Esophagus muscularis mucosa (tissue), 4 donors: ENCODE data around the gene COPS7B. TPM values are rescaled to one million over a fixed set of nuclear protein-coding genes. Genes with fewer than 3 reads are reported as not detected.

Experiments used
- DNase-seq: peaks from one replicate; pipeline ENCODE4 v3.0.0-alpha.2; 2017; ENCODE audit errors: extremely low spot score
- H3K27ac ChIP-seq, 4 donors: fragments of 200-600 bp; sonication (generic); replicated peaks in 1 of 4; 1 replicate in 3 of 4; 2 replicates in 1 of 4; pipeline ENCODE4 v1.5.1; 2016 to 2019; ENCODE audit warnings: mild to moderate bottlenecking in 1 of 4
- H3K27me3 ChIP-seq, 4 donors: fragments of 200-600 bp; sonication (generic); one replicate each; pipeline versions ENCODE4 v1.5.1 to v1.6.0; 2016 to 2019
- H3K36me3 ChIP-seq, 4 donors: fragments of 200-600 bp; sonication (generic); one replicate each; pipeline ENCODE4 v1.5.1; 2016 to 2019
- H3K4me1 ChIP-seq, 4 donors: fragments of 200-600 bp; sonication (generic); one replicate each; pipeline ENCODE4 v1.5.1; 2016 to 2019
- H3K4me3 ChIP-seq, 4 donors: fragments of 200-600 bp; sonication (generic); 1 replicate in 2 of 4; 2 replicates in 2 of 4; pipeline ENCODE4 v1.5.1; 2016 to 2019; ENCODE audit warnings: mild to moderate bottlenecking in 4 of 4, moderate library complexity in 1 of 4
- H3K9me3 ChIP-seq, 4 donors: fragments of 200-600 bp; sonication (generic); 1 replicate in 3 of 4; 2 replicates in 1 of 4; pipeline ENCODE4 v1.5.1; 2016 to 2019
- EP300 ChIP-seq: sonication (generic); formaldehyde crosslinking; IDR thresholded peaks from one replicate; pipeline ENCODE4 v1.6.1; 2017; ENCODE audit warnings: antibody characterized with exemption
- POLR2A ChIP-seq: fragments of 450-650 bp; IDR thresholded peaks from one replicate; pipeline ENCODE4 v1.6.1; 2017; ENCODE audit warnings: antibody characterized with exemption, moderate library complexity, mild to moderate bottlenecking, low read depth
- POLR2AphosphoS5 ChIP-seq, 2 donors: sonication (generic); formaldehyde crosslinking; IDR thresholded peaks; one replicate each; pipeline ENCODE4 v1.6.1; 2017; ENCODE audit warnings: antibody characterized with exemption in 2 of 2
- WGBS: methylation state at CpG from one replicate; pipeline ENCODE4 v1.1.5; 2018; 5-methylcytosine and 5-hydroxymethylcytosine counted together
- intact Hi-C: fragments of 100-400 bp; cut with DNase I; formaldehyde crosslinking; loops from one replicate; pipeline ENCODE4 v1.15.1; 2023
- total RNA-seq, 4 donors: library from RNA; depleted of rRNA; stranded (reverse); fragments of >200 nt; gene quantifications; one replicate each; pipeline versions ENCODE4 v1.1.0 to v1.2.1, GENCODE V29; 2016
- TF ChIP-seq, protein P1 (sequence below), 3 experiments: fragments of 200-600 bp in 2 of 3; fragments of 450-650 bp in 1 of 3; sonication (generic) in 2 of 3; IDR thresholded peaks; one replicate each; pipeline ENCODE4 v1.5.1; 2017 to 2019; ENCODE audit warnings: antibody characterized with exemption in 3 of 3, mild to moderate bottlenecking in 2 of 3, moderate library complexity in 1 of 3

The COPS7B gene
- total RNA-seq, 4 donors from 2014 or later, result 16.7 to 31.0 (median 24.6) TPM

DNA sequence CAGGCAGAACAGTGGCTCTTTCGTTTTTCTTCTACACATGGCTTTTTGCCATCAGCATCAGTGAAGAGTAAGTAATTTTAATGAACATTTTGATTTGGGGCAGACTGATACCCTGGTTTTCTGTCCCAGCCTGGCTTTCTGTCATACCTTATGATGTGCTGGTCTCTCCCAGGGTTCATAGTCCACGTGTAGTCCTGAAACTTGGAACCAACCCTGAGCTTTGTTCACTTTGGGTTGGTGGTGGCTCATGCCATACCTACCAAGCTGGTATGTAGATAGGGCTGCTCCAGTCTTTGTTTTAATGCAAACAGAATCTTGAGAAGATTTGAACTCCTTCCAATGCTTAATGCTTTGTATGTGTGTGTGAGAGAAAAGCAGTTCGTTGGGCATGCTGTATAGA, 4.9 kb downstream of the COPS7B start:
- 72% methylated on average over 3 of the region's 3 CpGs for WGBS
- no peaks in the 10 kb centered on the region for H3K9me3 ChIP-seq
- peaks cover 20 to 30% (median 25%) of the 10 kb centered on the region in 4 donors for H3K4me1 ChIP-seq
- H3K27me3 ChIP-seq, result no peaks in the 10 kb centered on the region
- TF ChIP-seq, protein P1, sequence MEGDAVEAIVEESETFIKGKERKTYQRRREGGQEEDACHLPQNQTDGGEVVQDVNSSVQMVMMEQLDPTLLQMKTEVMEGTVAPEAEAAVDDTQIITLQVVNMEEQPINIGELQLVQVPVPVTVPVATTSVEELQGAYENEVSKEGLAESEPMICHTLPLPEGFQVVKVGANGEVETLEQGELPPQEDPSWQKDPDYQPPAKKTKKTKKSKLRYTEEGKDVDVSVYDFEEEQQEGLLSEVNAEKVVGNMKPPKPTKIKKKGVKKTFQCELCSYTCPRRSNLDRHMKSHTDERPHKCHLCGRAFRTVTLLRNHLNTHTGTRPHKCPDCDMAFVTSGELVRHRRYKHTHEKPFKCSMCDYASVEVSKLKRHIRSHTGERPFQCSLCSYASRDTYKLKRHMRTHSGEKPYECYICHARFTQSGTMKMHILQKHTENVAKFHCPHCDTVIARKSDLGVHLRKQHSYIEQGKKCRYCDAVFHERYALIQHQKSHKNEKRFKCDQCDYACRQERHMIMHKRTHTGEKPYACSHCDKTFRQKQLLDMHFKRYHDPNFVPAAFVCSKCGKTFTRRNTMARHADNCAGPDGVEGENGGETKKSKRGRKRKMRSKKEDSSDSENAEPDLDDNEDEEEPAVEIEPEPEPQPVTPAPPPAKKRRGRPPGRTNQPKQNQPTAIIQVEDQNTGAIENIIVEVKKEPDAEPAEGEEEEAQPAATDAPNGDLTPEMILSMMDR (IDR thresholded peaks at IDR 0.05), result no peak
- TF ChIP-seq EP300 (no peak), POLR2AphosphoS5 (IDR thresholded peaks at IDR 0.05) (no peak), POLR2A (no peak)
- H3K4me3 ChIP-seq, result no peak overlapping the region
- no peak overlapping the region for H3K27ac ChIP-seq
- peaks cover 13 to 70% (median 61%) of the 10 kb centered on the region in 4 donors for H3K36me3 ChIP-seq
- intact Hi-C loops, result no loop called here
- DNase-seq, result no peak

DNA sequence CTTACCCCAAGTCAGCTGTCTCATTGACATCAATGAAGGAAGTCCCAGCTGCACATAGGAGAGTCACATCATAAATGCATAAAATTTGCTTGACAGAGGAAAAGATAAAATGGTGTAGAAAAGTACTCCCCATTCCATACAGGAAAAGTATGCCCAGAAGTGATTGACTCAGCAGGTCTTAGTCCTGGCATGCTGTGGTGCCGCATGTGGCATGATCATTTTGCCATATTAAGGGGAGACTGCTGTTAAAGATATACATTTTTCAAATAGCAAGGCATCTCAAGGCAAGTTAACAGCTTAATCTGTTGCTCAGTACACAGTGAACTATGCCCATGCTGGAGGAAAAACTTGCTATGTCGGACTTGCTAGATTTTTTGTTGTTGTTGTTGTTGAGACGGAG, 8.1 kb downstream of the COPS7B start:
- Histone ChIP-seq H3K27ac (no peak overlapping the region), H3K4me1 (peaks cover 0 to 7% (median 2%) of the 10 kb centered on the region in 4 donors), H3K36me3 (peaks cover 28 to 92% (median 84%) of the 10 kb centered on the region in 4 donors), H3K4me3 (no peak overlapping the region), H3K9me3 (no peaks in the 10 kb centered on the region), H3K27me3 (no peaks in the 10 kb centered on the region)
- WGBS, result 89% methylated on average over 3 of the region's 3 CpGs
- intact Hi-C loops, result no loop called here
- TF ChIP-seq POLR2AphosphoS5 (IDR thresholded peaks at IDR 0.05) (no peak), POLR2A (no peak), EP300 (no peak)
- TF ChIP-seq, protein P1 (IDR thresholded peaks at IDR 0.05), result no peak
- no peak for DNase-seq

DNA sequence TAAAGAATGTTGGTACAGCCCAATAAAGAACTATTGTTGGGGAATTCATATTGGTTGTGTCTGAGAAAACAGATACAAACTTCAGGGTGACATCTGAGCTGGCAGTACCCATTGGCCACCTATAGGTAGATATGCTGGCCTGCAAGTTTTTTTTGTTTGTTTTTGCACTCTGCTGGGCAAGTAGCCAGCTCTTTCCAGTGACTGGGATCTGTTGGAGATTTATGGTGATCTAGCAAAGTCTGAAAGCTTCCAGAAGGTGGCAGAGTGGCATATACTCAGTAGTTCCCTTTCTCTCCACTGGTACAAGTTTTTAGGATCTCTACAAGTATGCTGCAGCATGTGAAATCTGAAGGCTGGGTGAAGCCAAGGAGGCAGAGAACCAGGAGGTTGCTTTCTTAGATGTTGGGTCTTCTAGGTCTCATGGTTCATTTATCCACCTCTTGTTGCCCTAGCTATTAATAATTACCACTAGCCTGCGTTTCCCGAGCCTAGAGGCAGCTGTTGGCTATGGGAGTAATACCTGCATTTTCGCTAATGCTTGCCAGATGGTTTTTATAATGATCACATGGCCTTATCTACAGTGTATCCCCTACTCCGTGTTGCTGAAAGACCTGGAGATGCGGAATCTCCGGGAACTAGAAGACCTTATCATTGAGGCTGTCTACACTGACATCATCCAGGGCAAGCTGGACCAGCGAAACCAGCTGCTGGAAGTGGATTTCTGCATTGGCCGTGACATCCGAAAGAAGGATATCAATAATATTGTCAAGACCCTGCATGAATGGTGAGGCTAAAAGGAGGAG, 9.5 kb downstream of the COPS7B start:
- Histone ChIP-seq H3K9me3 (no peaks in the 10 kb centered on the region), H3K27ac (no peak overlapping the region), H3K36me3 (peaks cover 38 to 98% (median 88%) of the 10 kb centered on the region in 4 donors), H3K4me3 (no peak overlapping the region), H3K4me1 (peaks cover 0 to 7% (median 2%) of the 10 kb centered on the region in 4 donors), H3K27me3 (no peaks in the 10 kb centered on the region)
- TF ChIP-seq, protein P1 (IDR thresholded peaks at IDR 0.05), result peak in 1 of 3 experiments; percentile 9
- TF ChIP-seq EP300, result no peak
- 98% methylated on average over 8 of the region's 9 CpGs for WGBS
- no peak for DNase-seq
- intact Hi-C loops, result no loop called here

DNA sequence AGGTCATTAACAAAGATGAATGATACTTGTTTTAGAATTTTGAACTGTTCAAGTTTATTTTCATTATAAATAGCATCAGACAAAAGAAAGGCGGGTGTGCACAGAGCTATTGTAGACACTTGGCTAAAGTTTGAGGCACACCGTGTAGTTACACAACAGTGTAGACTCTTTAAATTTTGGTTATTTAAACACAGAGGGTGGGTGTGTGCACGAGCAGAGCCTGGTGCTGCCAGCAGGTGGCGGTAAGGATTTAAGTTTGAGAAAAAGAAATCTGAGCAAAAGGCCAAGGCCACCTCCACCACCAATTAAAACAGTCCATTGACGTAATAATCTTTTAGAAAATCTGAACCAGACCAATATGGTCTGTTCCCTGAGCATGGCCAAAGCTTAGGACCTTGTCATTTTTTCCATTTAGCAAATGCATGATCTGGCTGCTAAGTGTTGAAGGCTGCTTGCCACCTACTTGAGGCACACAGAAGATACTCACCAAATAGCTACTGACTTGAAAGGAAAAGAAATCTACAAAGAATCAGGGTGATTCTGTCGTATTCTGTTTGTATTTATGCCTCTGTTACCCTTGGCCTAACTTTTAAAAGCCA, 14.3 kb downstream of the COPS7B start:
- 52% methylated on average over 6 of the region's 6 CpGs for WGBS
- Histone ChIP-seq H3K4me1 (peaks cover 0 to 4% (median under 1%) of the 10 kb centered on the region in 4 donors), H3K36me3 (peaks cover 41 to 91% (median 79%) of the 10 kb centered on the region in 4 donors), H3K9me3 (no peaks in the 10 kb centered on the region), H3K4me3 (no peak overlapping the region), H3K27ac (no peak overlapping the region), H3K27me3 (no peaks in the 10 kb centered on the region)
- DNase-seq, result no peak
- TF ChIP-seq, protein P1 (IDR thresholded peaks at IDR 0.05), result peak; percentile 31 to 62 (median 45)
- TF ChIP-seq EP300, result no peak
- intact Hi-C loops, result no loop called here
